Measurements from ENCODE around the gene FHOD1.

FHOD1 gene

GRCh38 chr16:67196881-67197280, 50.4 kb downstream of the FHOD1 start:
- Histone ChIP-seq H3K27me3 (ENCODE audit: control insufficient read depth, insufficient read depth, low read length) (no peaks in the 10 kb centered on the region), H3K9ac (no peak overlapping the region), H3K79me2 (peaks cover 10% of the 10 kb centered on the region), H3K9me3 (ENCODE audit: control insufficient read depth, low read length) (no peaks in the 10 kb centered on the region), H2AFZ (no peak overlapping the region), H3K4me3 (ENCODE audit: low read depth, low read length) (no peak overlapping the region), H3K27ac (no peak overlapping the region), H3K36me3 (ENCODE audit: control insufficient read depth, insufficient read depth, low read length) (no peaks in the 10 kb centered on the region), H3K4me2 (ENCODE audit: low read length) (no peak overlapping the region), H3K4me1 (peaks cover 22% of the 10 kb centered on the region)
- TF ChIP-seq, protein P1, sequence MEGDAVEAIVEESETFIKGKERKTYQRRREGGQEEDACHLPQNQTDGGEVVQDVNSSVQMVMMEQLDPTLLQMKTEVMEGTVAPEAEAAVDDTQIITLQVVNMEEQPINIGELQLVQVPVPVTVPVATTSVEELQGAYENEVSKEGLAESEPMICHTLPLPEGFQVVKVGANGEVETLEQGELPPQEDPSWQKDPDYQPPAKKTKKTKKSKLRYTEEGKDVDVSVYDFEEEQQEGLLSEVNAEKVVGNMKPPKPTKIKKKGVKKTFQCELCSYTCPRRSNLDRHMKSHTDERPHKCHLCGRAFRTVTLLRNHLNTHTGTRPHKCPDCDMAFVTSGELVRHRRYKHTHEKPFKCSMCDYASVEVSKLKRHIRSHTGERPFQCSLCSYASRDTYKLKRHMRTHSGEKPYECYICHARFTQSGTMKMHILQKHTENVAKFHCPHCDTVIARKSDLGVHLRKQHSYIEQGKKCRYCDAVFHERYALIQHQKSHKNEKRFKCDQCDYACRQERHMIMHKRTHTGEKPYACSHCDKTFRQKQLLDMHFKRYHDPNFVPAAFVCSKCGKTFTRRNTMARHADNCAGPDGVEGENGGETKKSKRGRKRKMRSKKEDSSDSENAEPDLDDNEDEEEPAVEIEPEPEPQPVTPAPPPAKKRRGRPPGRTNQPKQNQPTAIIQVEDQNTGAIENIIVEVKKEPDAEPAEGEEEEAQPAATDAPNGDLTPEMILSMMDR (IDR thresholded peaks at IDR 0.05): no peak

- no peak overlapping the region for H3K9ac ChIP-seq
- no peaks in the 10 kb centered on the region for H3K9me3 ChIP-seq (ENCODE audit: control insufficient read depth, low read length)
- TF ChIP-seq, protein P1 (IDR thresholded peaks at IDR 0.05): no peak
- no peaks in the 10 kb centered on the region for H3K27me3 ChIP-seq (ENCODE audit: control insufficient read depth, insufficient read depth, low read length)
- H3K4me3 ChIP-seq (ENCODE audit: low read depth, low read length): no peak overlapping the region
- no peaks in the 10 kb centered on the region for H3K36me3 ChIP-seq (ENCODE audit: control insufficient read depth, insufficient read depth, low read length)
- H2AFZ ChIP-seq: no peak overlapping the region
- peaks cover 10% of the 10 kb centered on the region for H3K79me2 ChIP-seq
- H3K4me2 ChIP-seq (ENCODE audit: low read length): no peak overlapping the region
- no peak overlapping the region for H3K27ac ChIP-seq
- peaks cover 22% of the 10 kb centered on the region for H3K4me1 ChIP-seq
These were observed 51.6 kb downstream of the FHOD1 start for GRCh38 chr16:67195676-67196075.

- Histone ChIP-seq H3K4me3 (ENCODE audit: low read depth, low read length) (no peak overlapping the region), H2AFZ (no peak overlapping the region), H3K9me3 (ENCODE audit: control insufficient read depth, low read length) (no peaks in the 10 kb centered on the region), H3K27me3 (ENCODE audit: control insufficient read depth, insufficient read depth, low read length) (no peaks in the 10 kb centered on the region), H3K36me3 (ENCODE audit: control insufficient read depth, insufficient read depth, low read length) (no peaks in the 10 kb centered on the region), H3K4me1 (peaks cover 18% of the 10 kb centered on the region), H3K9ac (no peak overlapping the region), H3K27ac (no peak overlapping the region), H3K79me2 (peaks cover 10% of the 10 kb centered on the region), H3K4me2 (ENCODE audit: low read length) (no peak overlapping the region)
- TF ChIP-seq, protein P1 (IDR thresholded peaks at IDR 0.05): no peak
These were observed 53.0 kb downstream of the FHOD1 start for GRCh38 chr16:67194260-67194659.

GRCh38 chr16:67193536-67193935, 53.7 kb downstream of the FHOD1 start:
- H3K9me3 ChIP-seq (ENCODE audit: control insufficient read depth, low read length): no peaks in the 10 kb centered on the region
- peaks cover 10% of the 10 kb centered on the region for H3K79me2 ChIP-seq
- no peaks in the 10 kb centered on the region for H3K36me3 ChIP-seq (ENCODE audit: control insufficient read depth, insufficient read depth, low read length)
- no peaks in the 10 kb centered on the region for H3K27me3 ChIP-seq (ENCODE audit: control insufficient read depth, insufficient read depth, low read length)
- no peak overlapping the region for H3K9ac ChIP-seq
- H3K4me1 ChIP-seq: peaks cover 14% of the 10 kb centered on the region
- no peak overlapping the region for H2AFZ ChIP-seq
- no peak overlapping the region for H3K4me3 ChIP-seq (ENCODE audit: low read depth, low read length)
- no peak overlapping the region for H3K4me2 ChIP-seq (ENCODE audit: low read length)
- H3K27ac ChIP-seq: no peak overlapping the region
- TF ChIP-seq, protein P1 (IDR thresholded peaks at IDR 0.05): no peak

DNA sequence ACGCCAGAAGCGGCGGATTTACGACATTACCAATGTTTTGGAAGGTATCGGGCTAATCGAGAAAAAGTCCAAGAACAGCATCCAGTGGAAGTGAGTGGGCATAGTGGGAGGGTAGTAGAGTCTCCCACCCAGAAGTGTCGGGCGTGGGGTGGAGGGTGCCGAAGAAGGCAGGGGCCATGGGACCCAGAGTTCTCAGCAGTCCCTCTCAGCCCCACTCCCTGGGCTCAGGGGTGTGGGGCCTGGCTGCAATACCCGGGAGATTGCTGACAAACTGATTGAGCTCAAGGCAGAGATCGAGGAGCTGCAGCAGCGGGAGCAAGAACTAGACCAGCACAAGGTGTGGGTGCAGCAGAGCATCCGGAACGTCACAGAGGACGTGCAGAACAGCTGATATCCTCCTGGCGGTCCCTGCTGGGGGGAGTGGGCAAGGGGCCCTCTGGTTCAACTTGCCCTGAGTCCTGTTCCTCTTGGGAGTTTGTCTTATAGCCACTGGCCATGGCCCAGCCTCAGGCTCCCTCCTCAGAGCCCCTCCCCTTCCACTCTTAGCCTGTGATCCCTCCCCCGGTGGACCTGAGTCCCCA, 54.4 kb downstream of the FHOD1 start:
- H3K27me3 ChIP-seq (ENCODE audit: control insufficient read depth, insufficient read depth, low read length): no peaks in the 10 kb centered on the region
- H3K4me2 ChIP-seq (ENCODE audit: low read length): peak overlapping the region; percentile 95
- peak overlapping the region; percentile 86 for H3K4me3 ChIP-seq (ENCODE audit: low read depth, low read length)
- peaks cover 10% of the 10 kb centered on the region for H3K79me2 ChIP-seq
- H3K9ac ChIP-seq: no peak overlapping the region
- no peaks in the 10 kb centered on the region for H3K9me3 ChIP-seq (ENCODE audit: control insufficient read depth, low read length)
- H3K36me3 ChIP-seq (ENCODE audit: control insufficient read depth, insufficient read depth, low read length): no peaks in the 10 kb centered on the region
- TF ChIP-seq, protein P1 (IDR thresholded peaks at IDR 0.05): no peak
- no peak overlapping the region for H2AFZ ChIP-seq
- peaks cover 11% of the 10 kb centered on the region for H3K4me1 ChIP-seq
- H3K27ac ChIP-seq: no peak overlapping the region
